CD4-positive, alpha-beta T cell treated with Interleukin-15 for 1 hour (primary cell): ENCODE measurements around the gene NR2C2.
"Not testable (repeated sequence)": the region's sequence is repeated elsewhere in the genome, so short reads cannot be mapped to it uniquely, and the experiment has no call there.

Experiments
- DNase-seq: peaks from one replicate; pipeline ENCODE4 v3.0.0-alpha.2; 2020

The NR2C2 gene

GRCh38 chr3:14947100-14947885 lies at the start of gene NR2C2:
NR2C2 (plus strand) TSS chr3:14947583; CDS start chr3:15003915, 56,332 bp downstream.
- peak; percentile 90 for DNase-seq

GRCh38 chr3:14898929-14899328 lies 48.5 kb upstream of the NR2C2 start:
- DNase-seq, result no peak

- no peak for DNase-seq
Observed at GRCh38 chr3:14899993-14900618, 47.3 kb upstream of the NR2C2 start.

DNA sequence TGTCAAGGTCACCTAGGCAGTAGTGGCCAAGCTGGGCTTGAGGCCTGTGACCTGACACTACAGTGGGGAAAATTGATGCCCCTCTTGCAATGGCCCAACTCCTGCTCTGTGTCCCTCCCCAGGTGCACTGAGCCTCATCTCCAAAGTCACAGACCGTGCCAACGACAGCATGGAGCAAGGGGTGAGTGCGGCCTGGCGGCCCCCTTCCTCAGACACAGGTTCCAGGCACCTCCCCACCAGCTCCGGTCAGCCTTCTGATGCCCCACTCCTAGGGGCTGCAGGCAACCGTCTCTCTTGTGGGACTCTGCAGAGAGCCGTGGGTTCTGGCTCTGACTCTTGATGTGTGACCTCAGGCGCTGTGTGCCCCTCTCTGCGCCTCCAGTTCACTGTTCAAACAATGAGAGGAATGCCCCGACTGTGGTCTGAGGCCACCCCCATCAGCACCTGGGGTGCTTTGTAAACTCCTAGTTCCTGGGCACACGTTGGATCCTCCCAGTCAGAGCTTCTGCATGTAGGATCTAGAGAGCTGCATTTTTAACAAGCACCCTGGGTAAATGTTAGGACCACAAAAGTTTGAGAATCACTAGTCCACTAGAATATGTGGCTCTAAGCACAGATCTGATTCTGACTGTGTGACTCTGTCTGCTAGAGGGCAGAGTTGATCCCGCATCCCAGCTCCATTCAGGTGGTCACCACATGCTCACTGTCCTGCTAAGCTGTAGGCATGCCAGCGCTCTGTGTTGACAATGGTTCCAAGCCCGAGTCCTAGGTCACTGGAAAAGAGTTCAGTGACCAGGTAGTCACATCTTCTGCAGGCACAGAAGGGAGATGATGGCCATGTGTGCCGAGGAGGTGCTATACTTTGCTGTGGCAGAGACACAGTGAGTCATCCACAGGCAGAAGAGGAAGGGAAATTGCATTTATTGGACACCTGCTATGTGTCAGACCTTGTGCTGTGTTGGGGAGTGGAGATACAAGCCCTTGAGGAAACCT lies 46.2 kb upstream of the NR2C2 start:
- DNase-seq, result no peak

DNA sequence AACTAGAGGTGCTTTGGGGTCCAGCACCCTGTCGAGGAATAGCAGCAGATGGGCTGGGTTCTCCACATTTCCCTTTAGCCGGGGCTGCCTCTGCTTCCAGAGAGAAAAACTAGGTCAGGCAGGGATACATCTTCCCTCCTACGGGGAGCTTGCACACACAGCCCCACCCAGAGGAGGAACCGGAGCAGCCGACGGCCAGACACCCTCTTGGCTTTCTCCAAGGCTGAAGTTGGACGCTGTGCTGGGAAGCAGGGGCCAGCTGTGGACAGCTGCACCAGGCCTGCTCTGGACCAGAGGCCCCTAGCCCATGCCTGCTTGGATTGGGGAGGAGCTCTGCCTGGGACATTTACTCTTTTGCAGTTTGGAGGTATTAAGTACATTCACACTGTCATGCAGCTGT lies 44.7 kb upstream of the NR2C2 start:
- no peak for DNase-seq

DNA sequence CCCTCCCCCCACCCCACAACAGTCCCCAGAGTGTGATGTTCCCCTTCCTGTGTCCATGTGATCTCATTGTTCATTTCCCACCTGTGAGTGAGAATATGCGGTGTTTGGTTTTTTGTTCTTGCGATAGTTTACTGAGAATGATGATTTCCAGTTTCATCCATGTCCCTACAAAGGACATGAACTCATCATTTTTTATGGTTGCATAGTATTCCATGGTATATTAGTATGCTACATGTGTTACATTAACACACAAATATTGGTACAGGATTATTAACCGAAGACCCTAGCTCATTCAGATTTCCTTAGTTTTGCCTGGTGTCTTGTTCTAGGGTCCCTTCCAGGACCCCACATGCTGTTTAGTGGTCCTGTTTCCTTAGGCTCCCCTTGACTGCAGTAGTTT lies 43.9 kb upstream of the NR2C2 start:
- not testable (repeated sequence) for DNase-seq

DNA sequence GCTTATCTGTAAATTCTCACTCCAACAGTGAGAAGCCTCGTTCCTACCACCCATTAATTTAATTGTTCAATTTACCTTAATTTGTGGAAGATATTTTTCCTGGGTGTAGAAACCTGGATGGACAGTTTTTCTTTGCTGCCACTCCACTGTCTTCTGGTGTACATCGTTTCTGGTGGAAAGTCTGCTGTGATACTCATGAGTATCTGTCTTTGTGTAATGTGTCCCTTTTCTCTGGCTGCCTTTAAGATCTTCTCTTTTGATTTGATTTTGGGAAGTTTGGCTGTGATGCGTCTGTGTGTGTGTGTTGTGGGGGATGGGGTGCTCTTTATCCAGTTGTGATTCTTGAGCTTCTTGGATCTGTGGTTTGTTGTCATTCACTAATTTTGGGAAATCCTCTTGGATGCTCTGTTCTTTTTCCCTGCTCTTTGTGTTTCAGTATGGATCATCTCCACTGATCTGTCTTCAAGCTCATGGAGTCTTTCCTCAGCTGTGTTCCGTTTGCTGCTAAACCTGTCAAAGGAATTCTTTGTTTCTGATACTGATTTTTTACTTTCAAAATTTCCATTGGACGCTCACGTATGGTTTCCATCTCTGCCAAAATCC lies 42.2 kb upstream of the NR2C2 start:
- no peak for DNase-seq

DNA sequence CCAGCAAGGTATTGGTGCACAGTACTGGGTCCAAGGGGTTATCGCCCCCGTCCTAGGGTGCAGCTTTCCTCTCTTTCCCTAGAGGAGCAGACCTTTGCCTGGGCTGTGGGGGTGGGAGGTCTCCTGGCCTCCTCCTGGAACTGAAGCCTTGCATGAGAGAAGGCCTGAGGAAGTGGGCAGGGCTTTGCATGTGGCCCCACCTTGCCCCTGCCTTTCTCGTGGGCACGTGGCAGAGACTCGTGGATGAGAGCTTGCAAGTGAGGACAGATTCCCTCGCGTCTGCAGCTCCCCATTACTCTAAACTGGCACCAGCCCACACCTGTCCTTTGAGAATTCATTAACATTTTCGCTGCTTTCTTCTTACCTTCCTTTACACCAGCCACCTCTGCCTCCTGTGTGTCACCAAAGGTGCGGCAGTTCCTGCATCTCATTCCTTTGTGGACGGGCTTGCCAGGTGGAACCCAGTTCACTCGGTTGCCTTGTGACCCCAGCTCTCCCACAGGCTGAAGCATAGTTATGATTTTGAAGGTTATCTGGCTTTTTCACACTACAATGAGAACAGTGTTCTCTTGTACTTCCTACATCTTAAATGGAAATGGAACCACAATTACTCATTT lies 40.9 kb upstream of the NR2C2 start:
- DNase-seq, result no peak

GRCh38 chr3:14907043-14907966 lies 40.1 kb upstream of the NR2C2 start:
- DNase-seq, result no peak

DNA sequence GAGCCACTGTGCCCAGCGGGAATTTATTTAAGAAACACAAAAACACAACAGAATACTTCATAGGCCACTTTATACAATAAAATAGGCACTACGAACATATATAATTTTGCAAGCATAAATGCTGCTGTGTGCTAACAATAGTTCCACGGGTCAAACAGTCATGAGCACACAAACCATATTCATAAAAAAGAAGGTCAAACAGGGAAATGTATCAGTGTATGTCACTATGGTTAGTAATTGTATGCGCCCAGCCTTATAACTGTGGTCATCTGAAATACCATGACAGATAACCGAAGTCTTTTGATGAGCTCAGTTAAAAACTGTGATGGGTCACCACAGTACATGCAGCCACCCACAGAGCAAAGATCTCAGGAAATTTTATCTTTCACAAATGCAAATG lies 38.1 kb upstream of the NR2C2 start:
- no peak for DNase-seq

GRCh38 chr3:14911651-14912050 lies 35.7 kb upstream of the NR2C2 start:
- DNase-seq, result no peak

DNA sequence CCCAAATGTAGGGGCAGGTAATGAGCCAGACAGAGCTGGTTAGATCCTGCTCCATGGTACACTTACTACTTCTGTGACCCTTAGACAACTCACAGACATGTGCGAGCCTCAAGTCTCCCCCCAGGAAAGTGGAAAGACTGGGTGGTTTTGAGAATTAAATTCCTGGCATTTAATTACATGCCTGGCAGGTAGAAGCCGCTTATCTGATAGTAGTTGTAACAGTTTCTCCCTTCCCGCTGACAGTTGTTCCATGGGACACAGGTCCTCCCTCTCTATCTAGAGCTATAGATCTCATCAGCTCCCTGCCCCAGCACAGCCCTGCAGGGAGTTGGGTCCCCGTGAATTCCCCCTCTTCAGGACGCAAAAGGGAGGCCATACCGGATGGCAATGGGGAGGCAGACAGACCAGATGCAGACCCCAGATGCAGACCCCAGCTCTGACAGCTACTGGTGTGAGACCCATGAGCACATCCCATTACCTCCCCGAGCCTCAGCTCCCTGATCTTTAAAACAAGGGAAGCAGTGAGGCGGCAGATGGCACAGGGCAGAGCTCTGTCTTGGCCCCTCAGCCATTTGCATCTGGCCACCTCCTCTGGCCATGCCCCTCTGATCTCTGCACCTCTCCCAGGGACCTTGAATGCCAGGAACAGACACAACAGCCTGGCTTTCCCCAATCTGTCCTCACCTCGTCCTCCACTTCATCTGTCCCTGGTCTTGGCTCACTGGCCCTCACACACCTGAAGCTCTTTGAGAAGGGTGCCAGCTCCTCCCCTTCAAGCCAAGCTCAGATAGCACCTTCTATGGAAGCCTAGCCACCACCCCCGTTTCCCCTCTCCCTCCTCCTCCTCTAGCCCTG lies 34.1 kb upstream of the NR2C2 start:
- DNase-seq, result no peak

DNA sequence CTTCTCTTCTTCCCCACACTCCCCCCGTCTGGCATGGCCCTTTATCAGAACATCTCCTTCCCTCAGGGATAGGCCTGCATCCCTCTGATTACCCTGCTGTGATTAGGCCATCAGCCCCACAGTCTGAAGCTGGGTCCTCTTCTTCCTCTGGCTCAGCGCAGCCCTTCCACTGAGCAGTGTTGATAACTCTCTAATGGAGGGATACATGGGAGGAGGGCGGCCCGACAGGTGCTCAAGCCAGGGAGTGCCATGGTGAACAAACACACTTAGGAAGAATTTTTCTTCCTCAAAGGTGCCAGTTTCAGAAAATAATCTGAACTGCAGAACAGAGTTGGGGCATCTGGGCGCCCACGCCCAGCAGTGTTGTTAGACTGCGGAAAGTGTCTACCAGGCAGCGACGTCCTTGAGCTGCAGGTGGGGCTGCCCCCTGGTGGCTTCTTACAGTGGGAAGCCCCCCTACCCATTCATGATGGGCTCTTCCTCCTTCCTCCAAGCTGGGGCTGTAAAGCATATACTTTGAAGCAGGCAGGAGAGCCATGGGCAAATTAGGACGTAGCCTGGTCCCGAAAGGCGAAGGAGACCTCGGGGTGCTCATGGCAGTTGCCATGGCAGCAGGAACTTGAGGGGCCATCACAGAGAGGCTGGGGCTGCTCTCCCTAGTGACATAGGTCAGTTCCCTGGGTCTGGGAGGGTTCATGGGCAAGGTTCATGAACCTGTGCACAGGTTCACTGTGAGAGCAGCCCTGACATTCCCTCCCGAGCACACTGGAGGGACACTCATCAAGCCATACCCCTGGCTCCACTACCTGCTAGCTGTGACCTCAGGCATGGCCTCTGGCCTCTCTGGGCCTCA lies 33.2 kb upstream of the NR2C2 start:
- DNase-seq, result no peak

DNA sequence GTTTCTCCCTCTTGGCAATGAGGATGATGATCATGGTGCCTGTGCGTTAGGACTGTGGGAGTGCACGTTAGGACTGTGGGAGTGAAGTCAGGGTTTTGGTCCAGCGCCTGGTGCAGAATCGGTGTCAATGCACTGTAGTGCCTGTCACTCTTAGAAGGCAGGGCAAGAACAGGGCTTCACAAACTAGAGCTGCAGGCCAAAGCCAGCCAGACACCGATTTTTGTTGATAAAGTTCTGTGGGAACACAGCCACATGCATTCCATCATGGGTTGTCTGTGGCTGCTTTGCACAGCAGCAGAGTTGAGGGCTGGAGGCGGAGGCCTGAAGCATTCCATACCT lies 32.6 kb upstream of the NR2C2 start:
- DNase-seq, result no peak

- DNase-seq, result no peak
Observed at GRCh38 chr3:14915636-14916222, 31.7 kb upstream of the NR2C2 start.

GRCh38 chr3:14918356-14918860 lies 29.0 kb upstream of the NR2C2 start:
- DNase-seq, result no peak

DNA sequence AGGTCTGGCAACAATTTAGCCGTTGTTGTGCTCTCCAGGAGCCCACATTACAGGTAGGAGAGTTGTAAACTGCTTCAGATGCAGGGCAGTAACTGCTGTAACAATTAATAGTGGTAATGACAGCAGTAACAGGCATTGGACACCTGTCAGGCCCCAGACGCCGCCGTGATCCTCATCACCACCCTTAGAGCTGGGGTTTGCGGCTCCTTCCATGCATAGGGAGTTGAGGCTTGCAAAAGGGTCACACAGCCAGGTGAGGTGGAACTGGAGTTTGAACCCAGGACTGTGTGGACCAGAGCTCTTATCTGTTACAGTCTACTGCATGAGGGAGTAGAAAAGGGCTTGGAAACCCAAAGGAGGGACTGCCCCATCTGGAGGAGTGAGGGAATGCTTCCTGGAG lies 26.8 kb upstream of the NR2C2 start:
- DNase-seq, result no peak

- DNase-seq, result peak; percentile 74
Observed at GRCh38 chr3:14921034-14921616, 26.3 kb upstream of the NR2C2 start.
